ENCODE results near the gene TEC. TPM values are rescaled to one million over a fixed set of nuclear protein-coding genes. Genes with fewer than 3 reads are reported as not detected.
A peak's percentile ranks its signal among the peaks of the same experiment; 100 is the strongest.

Gene TEC
- total and polyA plus RNA-seq, 9 of the 15 experiments (the other 6 are each of a cell fraction or from before 2014, with no cell fraction given), result 5.3 to 14.7 (median 8.8) TPM

- TF ChIP-seq FOXA3 (CRISPR knock-in tag; conservative IDR thresholded peaks at IDR 0.05 in 1 of 2, IDR thresholded peaks at IDR 0.05 in 1 of 2) (peak; percentile 35 to 65; a peak in 2 of 4 replicates), ZNF395 (CRISPR knock-in tag; IDR thresholded peaks at IDR 0.05) (no peak), L3MBTL2 (IDR thresholded peaks at IDR 0.05) (peak; percentile 93), ZBTB33 (CRISPR knock-in tag; IDR thresholded peaks at IDR 0.05) (0 out of 2 replicates have a peak, but pooled peaks have one; percentile 18), ZNF431 (CRISPR knock-in tag; IDR thresholded peaks at IDR 0.05) (peak; percentile 48; the same call in 1 of the 2 replicates), ID3 (CRISPR knock-in tag; IDR thresholded peaks at IDR 0.05) (no peak), ID3 (tag; IDR thresholded peaks at IDR 0.05) (peak; percentile 60), PATZ1 (CRISPR knock-in tag; IDR thresholded peaks at IDR 0.05; ENCODE audit: borderline replicate concordance) (no peak), TFAP4 (CRISPR knock-in tag; IDR thresholded peaks at IDR 0.05; ENCODE audit: borderline replicate concordance) (peak; percentile 92), DPF2 (IDR thresholded peaks at IDR 0.05) (0 out of 2 replicates have a peak, but pooled peaks have one; percentile 12), ZNF780A (CRISPR knock-in tag; IDR thresholded peaks at IDR 0.05) (no peak)
Observed at GRCh38 chr4:48127682-48128404, 141.8 kb downstream of the TEC start (continued).

Data from K562 (cell line).